ENCODE data around the gene PAFAH1B1. TPM values are rescaled to one million over a fixed set of nuclear protein-coding genes. Genes with fewer than 3 reads are reported as not detected.
"Not testable (repeated sequence)": the region's sequence is repeated elsewhere in the genome, so short reads cannot be mapped to it uniquely, and the experiment has no call there.

The PAFAH1B1 gene
- total RNA-seq, 5 donors from 2014 or later (not counting 1 experiment from before 2014, with no cell fraction given), result 113 to 133 (median 122) TPM

GRCh38 chr17:2655546-2655945 lies 62.1 kb downstream of the PAFAH1B1 start:
- Histone ChIP-seq H3K4me1 (ENCODE audit: control insufficient read depth in 1 of 2, extremely low read depth in 1 of 2, insufficient read depth in 2 of 2, low read length in 2 of 2) (peaks cover 0 to 17% of the 10 kb centered on the region in 2 experiments), H3K27me3 (replicated peaks in 1 of 2; ENCODE audit: control insufficient read depth in 2 of 2, extremely low read depth in 1 of 2, insufficient read depth in 2 of 2, low read length in 1 of 2) (no peaks in the 10 kb centered on the region), H3K9me3 (no peaks in the 10 kb centered on the region), H3K27ac (ENCODE audit: low read length) (no peak overlapping the region), H3K4me3 (ENCODE audit: control insufficient read depth in 1 of 2, extremely low read depth in 1 of 2, low read length in 1 of 2) (no peak overlapping the region), H3K36me3 (ENCODE audit: control insufficient read depth in 2 of 2, extremely low read depth in 1 of 2, insufficient read depth in 1 of 2, low read length in 1 of 2) (peaks cover 0 to 18% of the 10 kb centered on the region in 2 donors)
- Mint-ChIP-seq H3K36me3 (peaks cover 32% of the 10 kb centered on the region), H3K4me1 (peaks cover 50 to 61% (median 56%) of the 10 kb centered on the region in 3 donors), H3K4me3 (no peak overlapping the region), H3K27ac (peak overlapping the region in 1 of 2 donors; percentile 41), H3K27me3 (no peaks in the 10 kb centered on the region), H3K9me3 (peaks cover 0 to 4% (median 2%) of the 10 kb centered on the region in 3 donors)
- 75% methylated on average over 1 of the region's 7 CpGs for WGBS (ENCODE audit: insufficient coverage)
- ATAC-seq (replicated peaks in 1 of 4), result peak in 1 of 4 experiments; percentile 74
- ChIA-PET POLR2A (no interaction called here), CTCF (interaction anchor here (0.5 to 1.0 kb wide), 4 partner anchors 19 to 239 kb away, joined by 3 read pairs; no protein-coding TSS in a partner anchor)
- DNase-seq, result peak in 7 of 35 experiments; percentile 3 to 29 (median 21)

GRCh38 chr17:2656283-2656682 lies 62.8 kb downstream of the PAFAH1B1 start:
- no peak for ATAC-seq (replicated peaks in 1 of 4)
- WGBS (ENCODE audit: insufficient coverage), result no CpG with 5 or more reads among the region's 1 CpG
- Histone ChIP-seq H3K4me3 (ENCODE audit: control insufficient read depth in 1 of 2, extremely low read depth in 1 of 2, low read length in 1 of 2) (no peak overlapping the region), H3K27me3 (replicated peaks in 1 of 2; ENCODE audit: control insufficient read depth in 2 of 2, extremely low read depth in 1 of 2, insufficient read depth in 2 of 2, low read length in 1 of 2) (no peaks in the 10 kb centered on the region), H3K9me3 (no peaks in the 10 kb centered on the region), H3K27ac (ENCODE audit: low read length) (no peak overlapping the region), H3K36me3 (ENCODE audit: control insufficient read depth in 2 of 2, extremely low read depth in 1 of 2, insufficient read depth in 1 of 2, low read length in 1 of 2) (peaks cover 0 to 18% of the 10 kb centered on the region in 2 donors), H3K4me1 (ENCODE audit: control insufficient read depth in 1 of 2, extremely low read depth in 1 of 2, insufficient read depth in 2 of 2, low read length in 2 of 2) (peaks cover 0 to 17% of the 10 kb centered on the region in 2 experiments)
- Mint-ChIP-seq H3K36me3 (peaks cover 32% of the 10 kb centered on the region), H3K4me3 (no peak overlapping the region), H3K4me1 (peaks cover 58 to 65% (median 59%) of the 10 kb centered on the region in 3 donors), H3K27me3 (no peaks in the 10 kb centered on the region), H3K27ac (no peak overlapping the region), H3K9me3 (peaks cover 0 to 4% (median 2%) of the 10 kb centered on the region in 3 donors)
- CTCF ChIA-PET, result interaction anchor here in 1 of 2 donors (1.0 kb wide), 1 partner anchor 240 kb away, joined by 3 read pairs; no protein-coding TSS in a partner anchor
- no peak for DNase-seq
- POLR2A ChIA-PET, result no interaction called here

GRCh38 chr17:2659337-2659736 lies 65.9 kb downstream of the PAFAH1B1 start:
- POLR2A ChIA-PET, result interaction anchor here in 1 of 2 donors (0.6 to 0.7 kb wide), 2 partner anchors 618 to 1669 kb away, joined by 3 to 14 read pairs; no protein-coding TSS in a partner anchor
- H3K4me1 Mint-ChIP-seq, result peaks cover 64 to 69% (median 69%) of the 10 kb centered on the region in 3 donors
- CTCF ChIA-PET, result interaction anchor here in 1 of 2 donors (0.7 kb wide), 1 partner anchor 308 kb away, joined by 7 read pairs; no protein-coding TSS in a partner anchor

GRCh38 chr17:2660410-2660809 lies 67.0 kb downstream of the PAFAH1B1 start:
- CTCF ChIA-PET; H3K27me3 Mint-ChIP-seq; H3K27me3 ChIP-seq (replicated peaks in 1 of 2; ENCODE audit: control insufficient read depth in 2 of 2, extremely low read depth in 1 of 2, insufficient read depth in 2 of 2, low read length in 1 of 2); DNase-seq; H3K4me3 ChIP-seq (ENCODE audit: control insufficient read depth in 1 of 2, extremely low read depth in 1 of 2, low read length in 1 of 2); POLR2A ChIA-PET; H3K27ac ChIP-seq (ENCODE audit: low read length); ATAC-seq (replicated peaks in 1 of 4); H3K9me3 ChIP-seq; H3K9me3 Mint-ChIP-seq: not testable (repeated sequence)
- H3K27ac Mint-ChIP-seq, result peak overlapping the region; percentile 8 to 82
- peaks cover 0 to 12% of the 10 kb centered on the region in 2 experiments for H3K4me1 ChIP-seq (ENCODE audit: control insufficient read depth in 1 of 2, extremely low read depth in 1 of 2, insufficient read depth in 2 of 2, low read length in 2 of 2)
- WGBS (ENCODE audit: insufficient coverage), result 100% methylated on average over 1 of the region's 4 CpGs
- H3K36me3 Mint-ChIP-seq, result peaks cover 21% of the 10 kb centered on the region
- H3K4me3 Mint-ChIP-seq, result peak overlapping the region in 1 of 3 donors; percentile 12
- peaks cover 0 to 15% of the 10 kb centered on the region in 2 donors for H3K36me3 ChIP-seq (ENCODE audit: control insufficient read depth in 2 of 2, extremely low read depth in 1 of 2, insufficient read depth in 1 of 2, low read length in 1 of 2)
- H3K4me1 Mint-ChIP-seq, result peaks cover 58 to 64% (median 64%) of the 10 kb centered on the region in 3 donors

More at GRCh38 chr17:2659337-2659736, 65.9 kb downstream of the PAFAH1B1 start:
- Histone ChIP-seq H3K4me1 (ENCODE audit: control insufficient read depth in 1 of 2, extremely low read depth in 1 of 2, insufficient read depth in 2 of 2, low read length in 2 of 2) (peaks cover 0 to 21% of the 10 kb centered on the region in 2 experiments), H3K36me3 (ENCODE audit: control insufficient read depth in 2 of 2, extremely low read depth in 1 of 2, insufficient read depth in 1 of 2, low read length in 1 of 2) (peaks cover 0 to 17% of the 10 kb centered on the region in 2 donors)
- H3K27ac Mint-ChIP-seq; H3K9me3 ChIP-seq; H3K27me3 Mint-ChIP-seq; H3K27me3 ChIP-seq (replicated peaks in 1 of 2; ENCODE audit: control insufficient read depth in 2 of 2, extremely low read depth in 1 of 2, insufficient read depth in 2 of 2, low read length in 1 of 2); H3K4me3 ChIP-seq (ENCODE audit: control insufficient read depth in 1 of 2, extremely low read depth in 1 of 2, low read length in 1 of 2); H3K9me3 Mint-ChIP-seq; ATAC-seq (replicated peaks in 1 of 4); H3K27ac ChIP-seq (ENCODE audit: low read length); DNase-seq; H3K4me3 Mint-ChIP-seq: not testable (repeated sequence)
- WGBS (ENCODE audit: insufficient coverage), result 85% methylated on average over 5 of the region's 8 CpGs
- peaks cover 19% of the 10 kb centered on the region for H3K36me3 Mint-ChIP-seq

- H3K4me3 Mint-ChIP-seq, result no peak overlapping the region
These were observed 78.6 kb downstream of the PAFAH1B1 start for GRCh38 chr17:2672026-2672425.

GRCh38 chr17:2679247-2679646 lies 85.8 kb downstream of the PAFAH1B1 start:
- WGBS (ENCODE audit: insufficient coverage), result 100% methylated on average over 1 of the region's 1 CpG
- H3K27ac Mint-ChIP-seq; H3K4me3 Mint-ChIP-seq; H3K4me3 ChIP-seq (ENCODE audit: control insufficient read depth in 1 of 2, extremely low read depth in 1 of 2, low read length in 1 of 2); CTCF ChIA-PET; H3K27ac ChIP-seq (ENCODE audit: low read length); H3K4me1 ChIP-seq (ENCODE audit: control insufficient read depth in 1 of 2, extremely low read depth in 1 of 2, insufficient read depth in 2 of 2, low read length in 2 of 2); H3K9me3 ChIP-seq; H3K27me3 ChIP-seq (replicated peaks in 1 of 2; ENCODE audit: control insufficient read depth in 2 of 2, extremely low read depth in 1 of 2, insufficient read depth in 2 of 2, low read length in 1 of 2); H3K4me1 Mint-ChIP-seq; H3K27me3 Mint-ChIP-seq; POLR2A ChIA-PET; ATAC-seq (replicated peaks in 1 of 4); DNase-seq; H3K9me3 Mint-ChIP-seq: not testable (repeated sequence)
- H3K36me3 ChIP-seq (ENCODE audit: control insufficient read depth in 2 of 2, extremely low read depth in 1 of 2, insufficient read depth in 1 of 2, low read length in 1 of 2), result peaks cover 5 to 74% of the 10 kb centered on the region in 2 donors
- peaks cover 50% of the 10 kb centered on the region for H3K36me3 Mint-ChIP-seq

More at GRCh38 chr17:2672026-2672425, 78.6 kb downstream of the PAFAH1B1 start:
- no peak for ATAC-seq (replicated peaks in 1 of 4)
- Histone ChIP-seq H3K27ac (ENCODE audit: low read length) (no peak overlapping the region), H3K4me1 (ENCODE audit: control insufficient read depth in 1 of 2, extremely low read depth in 1 of 2, insufficient read depth in 2 of 2, low read length in 2 of 2) (no peaks in the 10 kb centered on the region), H3K36me3 (ENCODE audit: control insufficient read depth in 2 of 2, extremely low read depth in 1 of 2, insufficient read depth in 1 of 2, low read length in 1 of 2) (peaks cover 16 to 75% of the 10 kb centered on the region in 2 donors), H3K9me3 (no peaks in the 10 kb centered on the region), H3K4me3 (ENCODE audit: control insufficient read depth in 1 of 2, extremely low read depth in 1 of 2, low read length in 1 of 2) (no peak overlapping the region), H3K27me3 (replicated peaks in 1 of 2; ENCODE audit: control insufficient read depth in 2 of 2, extremely low read depth in 1 of 2, insufficient read depth in 2 of 2, low read length in 1 of 2) (no peaks in the 10 kb centered on the region)
- Mint-ChIP-seq H3K4me1 (peaks cover 3 to 13% (median 5%) of the 10 kb centered on the region in 3 donors), H3K36me3 (peaks cover 41% of the 10 kb centered on the region), H3K9me3 (no peaks in the 10 kb centered on the region), H3K27ac (no peak overlapping the region), H3K27me3 (no peaks in the 10 kb centered on the region)
- no CpG with 5 or more reads among the region's 5 CpGs for WGBS (ENCODE audit: insufficient coverage)
- DNase-seq, result no peak
- ChIA-PET CTCF (no interaction called here), POLR2A (interaction anchor here in 1 of 2 donors (0.7 kb wide), 1 partner anchor 44 kb away, joined by 9 read pairs; no protein-coding TSS in a partner anchor)

All from T-cell (primary cell).